Measurements from ENCODE around the gene CAND2. TPM values are rescaled to one million over a fixed set of nuclear protein-coding genes. Genes with fewer than 3 reads are reported as not detected.

Gene CAND2
- total RNA-seq, 4 donors from 2014 or later = 1.0 to 1.4 (median 1.3) TPM

DNA sequence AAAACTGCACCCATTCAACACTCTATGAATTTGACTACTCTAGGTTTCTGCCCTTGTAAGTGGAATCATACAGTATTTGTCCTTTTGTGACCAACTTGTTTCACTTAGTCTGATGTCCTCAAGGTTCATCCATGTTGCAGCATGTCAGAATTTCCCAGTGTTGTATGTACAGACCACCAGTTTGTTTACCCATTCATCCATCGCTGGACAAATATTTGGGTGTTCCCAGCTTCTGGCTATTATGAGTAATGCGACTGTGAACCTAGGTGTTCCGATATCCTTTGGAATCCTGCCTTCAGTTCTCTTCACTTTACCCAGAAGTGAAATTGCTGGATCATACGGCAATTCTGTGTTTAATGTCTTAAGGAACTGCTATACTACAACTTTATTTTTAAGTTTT lies 32.3 kb downstream of the CAND2 start:
- no peaks in the 10 kb centered on the region for H3K9me3 ChIP-seq
- H3K36me3 ChIP-seq = peaks cover 48% of the 10 kb centered on the region
- no peaks in the 10 kb centered on the region for H3K4me1 ChIP-seq
- DNase-seq (ENCODE audit: low spot score in 2 of 2) = no peak
- H3K27ac ChIP-seq = no peak overlapping the region
- WGBS = 73% methylated on average over 4 of the region's 4 CpGs
- TF ChIP-seq, protein P1, sequence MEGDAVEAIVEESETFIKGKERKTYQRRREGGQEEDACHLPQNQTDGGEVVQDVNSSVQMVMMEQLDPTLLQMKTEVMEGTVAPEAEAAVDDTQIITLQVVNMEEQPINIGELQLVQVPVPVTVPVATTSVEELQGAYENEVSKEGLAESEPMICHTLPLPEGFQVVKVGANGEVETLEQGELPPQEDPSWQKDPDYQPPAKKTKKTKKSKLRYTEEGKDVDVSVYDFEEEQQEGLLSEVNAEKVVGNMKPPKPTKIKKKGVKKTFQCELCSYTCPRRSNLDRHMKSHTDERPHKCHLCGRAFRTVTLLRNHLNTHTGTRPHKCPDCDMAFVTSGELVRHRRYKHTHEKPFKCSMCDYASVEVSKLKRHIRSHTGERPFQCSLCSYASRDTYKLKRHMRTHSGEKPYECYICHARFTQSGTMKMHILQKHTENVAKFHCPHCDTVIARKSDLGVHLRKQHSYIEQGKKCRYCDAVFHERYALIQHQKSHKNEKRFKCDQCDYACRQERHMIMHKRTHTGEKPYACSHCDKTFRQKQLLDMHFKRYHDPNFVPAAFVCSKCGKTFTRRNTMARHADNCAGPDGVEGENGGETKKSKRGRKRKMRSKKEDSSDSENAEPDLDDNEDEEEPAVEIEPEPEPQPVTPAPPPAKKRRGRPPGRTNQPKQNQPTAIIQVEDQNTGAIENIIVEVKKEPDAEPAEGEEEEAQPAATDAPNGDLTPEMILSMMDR (IDR thresholded peaks at IDR 0.05) = no peak
- TF ChIP-seq POLR2A (IDR thresholded peaks at IDR 0.05) (no peak), EP300 (IDR thresholded peaks at IDR 0.05) (no peak), POLR2AphosphoS5 (IDR thresholded peaks at IDR 0.05) (no peak)
- no peaks in the 10 kb centered on the region for H3K27me3 ChIP-seq
- H3K4me3 ChIP-seq = no peak overlapping the region

DNA sequence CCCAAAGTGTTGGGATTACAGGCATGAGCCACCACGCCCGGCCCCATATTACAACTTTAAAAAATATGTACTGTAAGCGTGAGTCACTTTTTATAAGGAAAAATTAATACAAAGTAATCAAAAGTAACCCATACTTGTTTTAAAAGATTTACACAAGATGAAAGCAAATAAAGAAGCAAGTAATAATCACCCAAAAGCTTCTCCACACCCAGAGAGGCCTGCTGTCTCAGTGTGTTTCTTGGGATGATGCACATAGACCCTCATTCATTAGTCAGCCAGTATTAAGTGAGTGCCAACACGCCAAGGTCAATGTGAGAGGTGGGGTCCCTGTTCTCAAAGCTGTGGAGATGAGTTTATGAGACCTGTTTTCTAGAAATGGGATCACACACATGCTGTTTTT lies 32.9 kb downstream of the CAND2 start:
- TF ChIP-seq POLR2AphosphoS5 (IDR thresholded peaks at IDR 0.05) (no peak), POLR2A (IDR thresholded peaks at IDR 0.05) (no peak), EP300 (IDR thresholded peaks at IDR 0.05) (no peak)
- TF ChIP-seq, protein P1 (IDR thresholded peaks at IDR 0.05) = no peak
- Histone ChIP-seq H3K4me1 (no peaks in the 10 kb centered on the region), H3K27me3 (no peaks in the 10 kb centered on the region), H3K9me3 (no peaks in the 10 kb centered on the region), H3K27ac (no peak overlapping the region), H3K4me3 (no peak overlapping the region), H3K36me3 (peaks cover 54% of the 10 kb centered on the region)
- 91% methylated on average over 4 of the region's 4 CpGs for WGBS
- no peak for DNase-seq (ENCODE audit: low spot score in 2 of 2)

GRCh38 chr3:12829886-12830784 lies 33.7 kb downstream of the CAND2 start:
- Histone ChIP-seq H3K36me3 (peaks cover 61% of the 10 kb centered on the region), H3K27me3 (no peaks in the 10 kb centered on the region), H3K27ac (no peak overlapping the region), H3K4me3 (no peak overlapping the region), H3K9me3 (no peaks in the 10 kb centered on the region), H3K4me1 (no peaks in the 10 kb centered on the region)
- WGBS = 81% methylated on average over 17 of the region's 17 CpGs
- DNase-seq (ENCODE audit: low spot score in 2 of 2) = no peak
- TF ChIP-seq POLR2AphosphoS5 (IDR thresholded peaks at IDR 0.05) (no peak), EP300 (IDR thresholded peaks at IDR 0.05) (no peak), POLR2A (IDR thresholded peaks at IDR 0.05) (no peak)
- TF ChIP-seq, protein P1 (IDR thresholded peaks at IDR 0.05) = no peak

- H3K36me3 ChIP-seq = peaks cover 63% of the 10 kb centered on the region
- DNase-seq (ENCODE audit: low spot score in 2 of 2) = no peak
- H3K9me3 ChIP-seq = no peaks in the 10 kb centered on the region
- TF ChIP-seq POLR2AphosphoS5 (IDR thresholded peaks at IDR 0.05) (no peak), EP300 (IDR thresholded peaks at IDR 0.05) (no peak), POLR2A (IDR thresholded peaks at IDR 0.05) (no peak)
- TF ChIP-seq, protein P1 (IDR thresholded peaks at IDR 0.05) = no peak
- WGBS = 63% methylated on average over 4 of the region's 4 CpGs
- H3K27ac ChIP-seq = no peak overlapping the region
- H3K27me3 ChIP-seq = no peaks in the 10 kb centered on the region
- no peaks in the 10 kb centered on the region for H3K4me1 ChIP-seq
- no peak overlapping the region for H3K4me3 ChIP-seq
These were observed 34.3 kb downstream of the CAND2 start for GRCh38 chr3:12830785-12831156.

DNA sequence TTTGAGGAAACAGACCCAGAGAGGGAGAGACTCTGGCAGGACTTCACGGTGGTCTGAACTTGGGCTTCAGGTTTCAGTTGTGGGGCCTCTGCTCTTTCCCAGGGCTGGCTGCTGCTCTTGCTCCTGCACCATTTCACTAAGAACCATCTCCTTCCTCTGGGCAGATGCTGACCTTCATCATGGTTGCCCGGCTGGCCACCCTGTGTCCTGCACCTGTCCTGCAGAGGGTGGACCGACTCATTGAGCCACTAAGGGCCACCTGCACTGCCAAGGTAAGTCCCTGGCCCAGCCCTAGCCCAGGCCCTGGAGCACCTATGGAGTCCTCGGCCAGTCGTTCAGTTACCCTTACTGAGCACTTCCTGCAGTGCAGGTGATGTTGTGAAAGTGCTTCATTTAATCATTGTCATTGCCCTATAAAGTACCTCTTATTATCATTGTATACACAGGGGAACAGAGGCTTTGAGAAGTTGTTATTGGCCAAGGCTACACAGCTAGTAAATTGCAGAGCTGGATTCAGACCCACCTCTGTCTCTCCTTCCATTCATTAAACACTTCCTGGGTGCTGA lies 34.9 kb downstream of the CAND2 start:
- Histone ChIP-seq H3K9me3 (no peaks in the 10 kb centered on the region), H3K4me3 (no peak overlapping the region), H3K27me3 (no peaks in the 10 kb centered on the region), H3K36me3 (peaks cover 65% of the 10 kb centered on the region), H3K4me1 (no peaks in the 10 kb centered on the region), H3K27ac (no peak overlapping the region)
- no peak for DNase-seq (ENCODE audit: low spot score in 2 of 2)
- TF ChIP-seq POLR2AphosphoS5 (IDR thresholded peaks at IDR 0.05) = no peak
- TF ChIP-seq, protein P1 (IDR thresholded peaks at IDR 0.05) = no peak
- WGBS = 84% methylated on average over 3 of the region's 5 CpGs
